Fibroblast of the conjunctiva (primary cell): ENCODE data around the gene CCDC149.
A peak's percentile ranks its signal among the peaks of the same experiment; 100 is the strongest.

Source experiments
- DNase-seq: peaks from one replicate; pipeline ENCODE4 v3.0.0-alpha.2; 2010; ENCODE audit warnings: low read depth

Gene CCDC149

DNA sequence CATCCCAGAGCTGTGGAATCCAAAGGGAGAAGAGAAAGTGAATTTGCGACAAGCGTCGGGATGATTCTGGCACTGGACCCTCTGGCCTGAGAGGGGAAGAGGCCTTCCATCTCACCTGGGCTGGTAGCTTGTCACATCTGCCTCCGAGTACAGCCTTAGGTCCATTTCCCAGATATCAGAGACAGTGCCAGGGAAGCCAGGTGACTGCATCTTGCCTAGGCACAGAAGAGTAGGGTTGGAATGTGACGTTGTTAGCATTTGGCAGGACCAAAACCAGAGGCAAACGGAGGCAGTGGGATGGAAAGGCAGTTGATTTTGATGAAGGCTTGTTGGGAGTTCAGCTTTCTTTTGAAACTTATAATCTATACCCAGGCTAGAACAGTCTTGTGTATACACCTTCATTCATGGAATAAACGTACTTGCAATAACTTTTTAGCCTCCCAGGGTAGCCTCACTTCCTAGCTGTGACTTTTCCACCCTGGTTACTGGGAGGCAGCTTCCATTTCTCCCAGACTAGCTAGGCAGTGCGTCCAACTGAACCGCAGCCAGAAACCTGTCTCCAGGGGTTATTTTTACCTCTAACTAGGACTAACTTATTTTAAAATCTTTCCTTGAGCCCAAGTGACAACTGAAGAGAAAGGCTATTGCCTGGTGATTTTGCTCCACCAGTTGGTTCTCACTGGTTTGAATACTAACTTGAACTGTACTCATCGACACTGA, 111.5 kb downstream of the CCDC149 start:
- no peak for DNase-seq

DNA sequence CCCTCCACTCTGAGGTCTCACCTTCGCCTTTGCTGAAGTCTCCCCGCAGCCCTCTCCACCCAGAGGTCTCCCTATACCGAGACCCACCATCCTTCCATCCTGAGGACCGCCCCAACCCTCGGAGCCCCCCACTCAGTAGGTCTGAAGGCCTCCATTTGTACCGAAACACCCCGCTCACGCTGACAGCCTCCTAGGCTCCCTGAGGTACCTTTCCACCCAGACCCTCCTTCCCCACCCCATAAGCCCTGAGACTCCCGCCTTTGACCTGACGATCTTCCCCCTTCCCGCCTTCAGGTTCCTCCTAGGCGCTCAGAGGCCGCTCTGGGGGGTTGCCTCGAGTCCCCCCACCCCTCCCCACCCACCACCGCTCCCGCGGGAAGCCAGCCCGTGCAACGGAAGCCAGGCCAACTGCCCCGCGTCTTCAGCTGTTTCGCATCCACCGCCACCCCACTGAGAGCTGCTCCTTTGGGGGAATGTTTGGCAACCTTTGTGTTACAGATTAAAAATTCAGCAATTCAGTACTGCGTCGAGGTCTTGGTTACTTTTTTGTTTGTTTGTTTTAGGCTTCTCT, 112.4 kb downstream of the CCDC149 start:
- no peak for DNase-seq

DNA sequence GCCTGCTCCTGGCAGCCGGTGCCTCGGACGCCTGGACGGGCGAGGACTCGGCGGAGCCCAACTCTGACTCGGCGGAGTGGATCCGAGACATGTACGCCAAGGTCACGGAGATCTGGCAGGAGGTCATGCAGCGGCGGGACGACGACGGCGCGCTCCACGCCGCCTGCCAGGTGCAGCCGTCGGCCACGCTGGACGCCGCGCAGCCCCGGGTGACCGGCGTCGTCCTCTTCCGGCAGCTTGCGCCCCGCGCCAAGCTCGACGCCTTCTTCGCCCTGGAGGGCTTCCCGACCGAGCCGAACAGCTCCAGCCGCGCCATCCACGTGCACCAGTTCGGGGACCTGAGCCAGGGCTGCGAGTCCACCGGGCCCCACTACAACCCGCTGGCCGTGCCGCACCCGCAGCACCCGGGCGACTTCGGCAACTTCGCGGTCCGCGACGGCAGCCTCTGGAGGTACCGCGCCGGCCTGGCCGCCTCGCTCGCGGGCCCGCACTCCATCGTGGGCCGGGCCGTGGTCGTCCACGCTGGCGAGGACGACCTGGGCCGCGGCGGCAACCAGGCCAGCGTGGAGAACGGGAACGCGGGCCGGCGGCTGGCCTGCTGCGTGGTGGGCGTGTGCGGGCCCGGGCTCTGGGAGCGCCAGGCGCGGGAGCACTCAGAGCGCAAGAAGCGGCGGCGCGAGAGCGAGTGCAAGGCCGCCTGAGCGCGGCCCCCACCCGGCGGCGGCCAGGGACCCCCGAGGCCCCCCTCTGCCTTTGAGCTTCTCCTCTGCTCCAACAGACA, 113.1 kb downstream of the CCDC149 start:
- DNase-seq = no peak

DNA sequence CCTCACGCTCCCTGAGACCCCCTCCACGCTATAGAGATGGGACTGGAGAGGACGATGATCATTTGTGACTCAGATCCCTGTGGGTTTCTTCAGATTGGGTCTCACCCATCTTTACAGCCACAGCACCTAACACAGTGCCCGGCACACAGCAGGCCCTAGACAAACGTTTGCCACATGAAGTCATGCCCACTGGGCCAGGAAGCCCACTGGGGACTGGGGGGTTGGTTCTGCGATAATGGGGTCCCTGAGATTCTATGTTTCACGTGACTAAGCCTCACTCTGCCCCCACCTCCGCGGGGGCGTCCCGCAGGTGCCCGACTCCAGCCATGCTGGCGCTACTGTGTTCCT, 113.7 kb downstream of the CCDC149 start:
- no peak for DNase-seq

DNA sequence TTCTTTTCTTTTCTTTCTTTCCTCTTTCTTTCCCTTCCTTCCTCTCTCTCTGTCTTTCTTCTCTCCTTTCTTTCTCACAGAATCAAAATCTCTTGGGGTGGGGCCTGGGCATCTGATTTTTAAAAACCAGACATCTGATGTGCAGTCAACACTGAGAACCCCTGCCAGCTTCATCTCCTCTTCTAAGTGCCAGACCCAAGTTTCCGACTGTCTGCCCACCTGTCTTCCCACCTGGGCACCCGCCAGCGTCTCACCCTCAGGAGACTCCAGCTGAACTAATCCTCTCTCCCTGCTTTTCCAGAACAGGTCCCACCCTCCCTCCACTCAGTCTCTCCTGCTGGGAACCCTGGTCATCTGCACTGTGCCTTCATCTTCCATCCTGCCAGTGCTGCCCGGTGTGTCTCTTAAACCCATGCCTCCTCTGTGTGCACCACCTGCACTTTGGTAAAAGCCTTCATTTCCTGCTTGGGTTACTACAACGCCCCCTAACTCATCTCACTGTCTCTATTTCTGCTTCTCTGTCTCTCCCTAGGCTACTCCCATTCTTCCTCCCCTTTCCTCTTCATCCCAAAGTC, 114.7 kb downstream of the CCDC149 start:
- no peak for DNase-seq

DNA sequence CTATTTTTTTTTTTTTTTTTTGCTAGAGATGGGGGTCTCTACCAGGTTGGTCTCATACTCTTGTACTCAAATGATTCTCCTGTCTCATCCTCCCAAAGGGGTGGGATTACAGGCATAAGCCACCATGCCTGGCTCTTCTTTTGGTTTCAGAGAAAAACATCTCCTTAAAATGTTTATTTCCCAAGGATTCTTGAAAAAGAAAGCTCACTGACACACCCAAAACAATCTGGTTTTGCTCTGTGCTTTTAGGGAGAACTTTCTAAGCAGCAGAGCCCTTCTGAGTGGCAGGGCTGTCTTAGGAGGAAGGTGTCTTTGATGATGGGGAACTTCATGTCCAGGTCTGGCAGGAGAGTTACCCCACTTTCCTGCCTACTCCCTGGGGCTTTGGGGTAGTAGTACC, 116.2 kb downstream of the CCDC149 start:
- no peak for DNase-seq

DNA sequence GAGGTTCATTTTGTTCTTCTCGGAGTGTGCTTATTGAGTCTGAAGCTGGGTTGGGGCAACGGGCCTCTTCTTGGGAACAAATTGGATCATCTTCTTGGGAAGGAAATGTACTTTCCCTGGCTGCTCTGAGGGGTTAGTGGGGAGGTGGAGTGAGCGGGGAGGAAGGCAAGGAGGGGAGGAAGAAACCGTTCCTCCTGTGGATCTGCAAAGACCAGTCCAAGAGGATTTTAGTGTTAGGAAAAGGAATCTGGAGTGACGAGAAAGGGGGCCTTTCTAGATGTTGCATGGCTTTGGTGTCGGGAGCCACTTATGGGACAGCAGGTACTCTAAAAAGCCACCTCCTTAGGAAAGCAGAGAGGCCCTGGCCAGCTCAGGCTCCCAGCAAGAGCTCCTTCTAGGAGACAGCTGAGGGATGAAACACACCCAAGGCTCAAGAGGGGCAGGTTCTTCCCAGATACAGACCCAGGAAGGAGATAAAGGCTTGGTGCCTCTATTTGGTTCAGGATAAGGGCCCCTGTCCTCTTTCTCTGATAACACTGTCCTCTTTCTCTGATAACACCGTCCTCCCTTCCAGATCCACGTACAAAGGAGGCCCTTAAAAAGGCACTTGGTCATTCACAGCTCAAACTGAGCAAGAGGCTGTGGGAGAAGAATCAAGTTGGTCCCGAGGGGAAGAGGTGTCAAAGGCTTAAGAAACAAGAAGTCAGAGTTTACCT, 117.0 kb downstream of the CCDC149 start:
- DNase-seq = no peak

DNA sequence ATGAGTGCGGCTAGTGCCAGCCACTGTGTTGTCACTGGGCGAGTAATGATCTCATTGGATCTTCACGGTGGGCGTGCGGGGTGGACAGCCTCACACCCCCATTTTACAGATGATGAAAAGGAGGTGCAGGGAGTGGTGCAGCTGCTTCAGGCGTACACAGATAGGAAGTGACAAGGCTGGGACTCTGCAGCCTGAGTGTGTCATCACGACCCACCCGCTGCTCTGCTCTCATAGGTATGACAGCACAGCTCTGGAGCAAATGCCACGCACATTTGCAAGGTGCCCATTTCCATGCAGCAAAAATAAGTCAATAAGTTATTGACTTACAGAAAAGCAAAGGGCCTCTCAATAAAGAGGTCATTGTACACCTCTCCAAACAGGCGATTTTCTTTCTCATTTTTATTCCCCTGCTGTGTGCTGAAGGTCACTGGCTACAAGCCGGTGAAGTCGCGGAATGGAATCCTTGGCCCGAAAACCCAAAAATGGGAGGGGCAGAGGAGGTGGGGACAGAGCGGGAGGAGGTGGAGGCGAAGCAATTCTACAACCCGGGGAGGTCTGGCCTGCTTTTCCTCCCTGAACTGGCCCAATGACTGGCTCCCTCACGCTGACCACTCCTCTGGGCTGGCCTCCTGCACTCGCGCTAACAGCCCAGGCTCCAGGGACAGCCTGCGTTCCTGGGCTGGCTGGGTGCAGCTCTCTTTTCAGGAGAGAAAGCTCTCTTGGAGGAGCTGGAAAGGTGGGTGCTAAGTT, 117.8 kb downstream of the CCDC149 start, which contains the start of gene SOD3:
SOD3 (plus strand) TSS at position 658 of the 750 bp plus-strand sequence. CDS start 3,949 bp downstream, outside the sequence.
- DNase-seq = peak; percentile 65

DNA sequence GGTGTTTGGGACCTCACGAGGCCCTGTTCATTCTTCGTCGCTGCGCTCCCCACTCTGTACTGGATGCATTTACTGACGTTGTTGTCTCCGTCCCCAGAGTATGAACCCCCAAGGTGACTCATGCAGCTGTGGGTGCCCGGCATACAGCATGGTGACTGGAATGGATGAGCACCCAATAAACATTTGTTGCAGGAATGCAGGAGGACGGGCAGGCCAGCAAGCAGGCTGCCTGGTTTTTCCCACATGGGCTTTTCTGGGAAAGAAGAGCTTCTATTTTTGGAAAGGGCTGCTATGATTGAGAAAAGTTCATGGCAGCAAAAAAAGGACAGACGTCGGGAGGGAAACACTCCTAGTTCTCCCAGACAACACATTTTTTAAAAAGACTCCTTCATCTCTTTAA, 118.4 kb downstream of the CCDC149 start:
- DNase-seq = no peak

DNA sequence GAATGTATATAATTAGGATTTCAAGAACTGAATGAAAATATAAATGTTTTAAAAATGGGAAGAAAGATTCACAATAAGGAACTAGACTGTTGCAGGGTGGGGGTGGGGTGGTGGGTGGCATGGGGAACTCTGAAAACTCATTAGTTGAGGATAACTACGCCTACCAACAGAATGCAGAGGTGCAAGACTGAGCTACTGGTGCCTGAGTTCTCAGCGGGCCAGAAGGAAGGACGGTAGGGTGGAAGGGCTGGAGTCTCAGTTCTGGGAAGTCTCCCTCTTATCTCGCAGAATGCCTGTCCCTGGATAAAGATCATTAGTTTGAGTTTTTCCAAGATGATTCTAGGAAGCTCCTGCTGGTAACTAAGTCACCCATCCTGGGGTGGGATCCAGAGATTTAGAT, 118.8 kb downstream of the CCDC149 start:
- no peak for DNase-seq

DNA sequence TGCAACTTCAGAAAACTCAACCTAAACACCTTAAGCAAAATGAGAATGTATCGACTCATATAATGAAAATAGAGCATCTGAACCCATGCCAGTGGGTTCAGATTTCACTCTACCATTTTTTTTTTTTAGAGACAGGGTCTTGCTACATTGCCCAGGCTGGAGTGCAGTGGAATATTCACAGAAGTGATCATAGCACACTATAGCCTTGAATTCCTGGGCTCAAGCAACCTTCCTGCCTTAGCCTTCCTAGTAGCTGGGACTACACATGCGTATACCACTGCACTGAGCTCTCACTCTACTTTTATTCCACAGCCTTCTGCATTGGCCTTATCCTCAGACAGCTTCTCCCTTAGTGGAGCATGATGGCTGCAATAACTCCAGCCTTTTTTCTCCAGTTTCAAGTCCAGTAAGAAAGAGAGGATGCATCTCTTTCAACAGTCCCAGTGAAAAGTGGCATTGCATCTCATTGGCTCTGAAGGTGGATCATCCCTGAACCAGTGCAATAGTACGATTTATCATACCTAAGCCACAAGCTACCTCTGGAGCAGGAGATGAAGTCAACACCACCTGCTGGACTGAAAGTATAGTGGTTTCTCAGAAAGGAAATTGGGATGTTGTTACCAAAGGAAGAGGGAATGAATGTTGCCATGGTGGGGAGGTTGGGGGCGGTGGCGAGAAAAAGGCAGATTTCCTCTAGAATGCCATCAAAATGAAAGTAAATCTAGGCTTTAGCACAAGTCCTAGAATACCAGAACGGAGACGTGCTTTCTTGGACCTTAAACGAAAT, 119.4 kb downstream of the CCDC149 start:
- DNase-seq = no peak

DNA sequence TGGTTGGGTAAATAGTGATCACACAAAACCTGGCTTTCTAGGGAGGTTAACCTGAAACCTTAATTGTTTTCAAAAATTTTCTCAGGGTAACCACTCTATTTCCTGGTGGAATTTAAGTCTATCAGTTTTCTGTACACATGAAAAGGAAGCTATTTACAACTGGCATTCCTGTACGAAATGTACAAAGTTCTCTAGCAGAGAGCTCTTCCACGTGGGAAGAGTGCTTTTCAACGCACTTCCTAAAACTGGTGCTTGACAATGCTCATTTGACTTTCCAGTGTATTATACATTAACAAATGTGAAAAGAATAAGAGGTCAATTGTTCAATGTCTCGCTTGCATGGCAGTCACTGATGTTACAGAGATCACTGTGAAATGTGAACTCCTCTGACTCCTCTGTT, 120.3 kb downstream of the CCDC149 start:
- DNase-seq = no peak

DNA sequence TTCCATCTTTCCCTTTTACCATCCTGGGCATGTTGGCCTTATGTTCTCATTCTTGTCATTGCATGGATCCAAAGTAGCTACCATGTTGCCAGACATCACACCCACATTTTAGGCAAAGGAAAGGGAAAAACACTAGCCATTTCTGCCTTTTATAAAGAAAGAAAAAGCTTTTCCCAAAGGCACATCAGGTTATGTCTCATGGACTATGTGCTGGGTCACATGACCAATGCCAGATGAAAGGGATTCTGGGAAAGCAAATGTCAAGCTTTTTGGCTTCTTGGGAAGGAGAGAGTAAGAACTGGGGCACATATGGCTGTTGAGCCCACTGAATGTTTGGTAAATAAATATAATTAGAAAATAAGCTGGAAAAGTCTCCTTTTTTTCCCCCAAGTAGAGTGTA, 121.8 kb downstream of the CCDC149 start:
- DNase-seq = no peak

DNA sequence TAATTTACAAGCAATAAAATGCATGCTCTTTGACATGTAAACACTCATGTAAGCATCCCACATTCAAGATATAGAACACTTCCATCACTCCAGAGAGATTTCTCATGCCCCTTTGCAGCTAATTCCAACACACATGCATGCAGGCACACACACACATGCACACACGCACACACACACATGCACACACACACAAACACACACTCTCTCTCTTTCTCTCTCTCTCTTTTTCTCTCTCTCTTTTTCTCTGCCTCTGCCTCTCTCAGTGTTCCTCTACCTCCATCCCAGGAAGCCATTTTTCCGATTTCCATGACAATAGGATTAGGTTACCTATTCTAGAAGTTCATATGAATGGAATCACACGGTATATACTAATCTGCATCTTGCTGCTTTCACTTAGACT, 129.3 kb downstream of the CCDC149 start:
- no peak for DNase-seq

DNA sequence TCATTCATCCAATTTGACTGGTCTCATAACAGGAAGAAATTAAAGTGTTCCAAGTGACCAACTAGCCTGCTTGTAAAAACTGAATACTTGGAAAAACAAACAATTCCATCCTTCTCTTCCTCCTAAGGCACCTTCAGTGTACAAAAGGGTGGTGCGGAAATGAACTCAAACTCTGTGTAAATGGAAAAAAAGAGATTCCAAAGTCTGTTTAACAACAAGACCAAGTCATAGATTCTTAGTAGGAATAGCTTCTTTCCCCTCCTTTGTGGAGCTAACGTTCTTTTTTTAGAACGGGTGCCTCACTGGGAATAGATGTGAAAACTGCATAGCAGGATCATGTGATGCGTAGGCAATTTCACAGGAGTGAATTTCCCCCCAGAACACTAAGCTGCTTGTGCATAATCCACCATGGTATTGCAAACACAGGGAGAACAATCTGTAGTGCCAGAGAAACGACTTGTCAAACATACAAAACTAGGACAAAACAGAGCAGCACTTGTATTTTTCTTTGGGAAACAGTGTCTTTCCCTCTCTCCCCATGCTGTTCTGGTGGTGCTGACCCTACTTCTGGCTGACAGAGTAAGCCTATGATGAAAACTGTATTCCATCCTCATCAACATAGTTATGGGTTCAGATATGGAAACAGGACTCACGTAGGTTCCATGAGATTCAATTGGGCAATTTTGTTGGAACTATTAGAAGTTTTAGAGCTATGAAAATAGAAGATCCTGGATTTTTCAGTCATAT, 130.7 kb downstream of the CCDC149 start:
- DNase-seq = no peak

DNA sequence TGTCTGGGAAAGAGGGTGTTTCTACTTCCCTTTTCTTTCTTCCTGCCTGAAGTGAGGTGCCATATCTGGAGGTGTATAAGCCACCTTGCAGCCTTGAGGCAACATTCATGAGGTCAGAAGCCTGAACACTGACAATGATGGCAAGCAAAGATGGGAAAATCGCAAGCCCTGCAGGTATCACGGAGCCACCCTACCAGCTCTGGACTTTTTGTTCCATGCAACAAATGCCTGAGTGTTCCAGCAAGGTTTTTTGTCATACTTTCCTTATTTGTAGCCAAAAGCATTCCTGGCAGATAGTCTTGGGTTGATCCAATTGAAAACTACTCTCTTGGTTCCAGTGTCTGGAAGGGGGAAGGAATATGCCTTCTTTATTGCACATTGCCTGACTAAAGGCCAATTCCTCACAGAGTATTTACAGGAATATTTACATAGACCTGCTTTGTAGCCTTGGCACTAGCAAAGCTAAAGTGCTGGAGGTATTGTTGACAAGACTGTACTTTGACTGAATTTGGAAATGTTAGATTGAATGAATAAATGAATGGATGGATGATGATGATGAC, 131.8 kb downstream of the CCDC149 start:
- DNase-seq = no peak

DNA sequence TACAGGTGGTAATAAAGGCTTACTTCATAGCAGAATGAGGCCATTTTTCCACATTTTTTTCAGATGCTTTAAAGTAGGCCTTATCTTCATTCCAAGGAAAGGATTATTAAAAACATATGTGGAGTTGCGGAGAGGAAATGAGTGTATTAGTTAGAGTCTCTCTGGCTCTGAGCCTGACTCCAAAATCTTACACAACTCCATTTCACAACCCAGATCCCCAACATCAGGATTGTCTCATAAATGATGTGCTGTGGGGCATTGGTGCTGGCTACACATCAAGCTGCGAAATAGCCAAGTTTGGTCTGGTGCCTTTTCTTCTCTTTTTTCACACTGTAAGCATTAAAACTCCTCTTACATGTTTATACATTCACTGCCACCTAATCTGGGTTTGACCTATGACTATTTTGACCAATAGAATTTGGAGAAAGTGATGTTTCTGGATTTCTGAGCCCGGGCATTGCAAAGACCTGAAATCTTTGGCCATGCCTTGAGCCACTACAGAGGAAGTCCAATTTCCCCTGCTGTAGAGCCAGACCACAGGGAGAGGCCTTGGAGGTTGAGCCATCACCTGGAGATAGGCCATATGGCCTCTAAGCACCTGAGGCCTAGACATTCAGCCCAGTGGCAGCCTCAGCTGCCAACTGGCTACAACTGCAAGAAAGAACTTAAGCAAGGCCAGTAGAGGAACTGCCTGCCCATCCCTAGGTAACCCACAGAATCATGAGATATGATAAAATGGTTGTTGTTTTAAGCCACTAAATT, 134.2 kb downstream of the CCDC149 start:
- peak; percentile 97 for DNase-seq

DNA sequence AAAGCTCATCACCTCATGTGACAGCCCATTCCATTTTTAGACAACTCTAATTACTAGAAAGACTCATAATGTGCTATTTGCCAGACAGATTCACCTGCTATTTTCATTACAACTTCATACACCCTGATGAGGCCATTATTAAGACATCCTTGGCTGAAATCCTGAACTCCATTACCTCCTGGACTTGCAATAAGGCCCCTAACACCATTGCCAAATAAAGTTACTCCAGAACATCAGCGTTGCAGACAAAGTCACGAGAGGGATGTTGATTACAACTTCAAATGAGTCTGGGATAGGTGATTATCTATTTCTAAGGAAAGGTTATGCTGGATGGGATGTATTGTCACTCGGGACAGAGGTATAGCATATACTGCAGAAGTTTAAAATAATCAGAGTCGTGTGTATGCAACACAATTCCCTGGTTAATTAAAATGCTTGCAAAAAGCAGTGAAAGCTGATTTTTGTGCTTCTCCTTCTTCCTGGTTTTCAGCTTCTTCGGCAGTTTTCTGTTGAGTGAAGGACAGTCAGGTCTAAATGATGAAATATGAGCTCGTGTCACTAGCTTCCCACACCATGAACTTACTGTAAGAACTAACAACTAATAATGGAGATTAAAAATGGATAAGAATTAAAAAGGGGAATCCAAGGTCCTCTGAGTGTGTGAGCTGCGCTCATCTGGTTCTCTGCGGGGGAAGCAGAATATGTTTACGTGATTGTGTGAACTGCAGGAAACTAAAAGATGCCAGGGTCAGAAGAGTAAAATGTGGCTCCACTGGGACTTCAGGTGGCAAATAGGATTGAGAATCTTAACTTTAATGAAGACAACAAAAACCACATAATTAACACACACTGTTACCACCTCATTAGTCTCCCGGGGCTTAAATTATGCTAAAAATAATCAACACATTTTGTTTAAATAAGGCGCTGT, 135.0 kb downstream of the CCDC149 start:
- DNase-seq = no peak
